ENCODE measurements around the gene TRAF1. TPM values are rescaled to one million over a fixed set of nuclear protein-coding genes. Genes with fewer than 3 reads are reported as not detected.
A peak's percentile ranks its signal among the peaks of the same experiment; 100 is the strongest.
"Not testable (repeated sequence)": the region's sequence is repeated elsewhere in the genome, so short reads cannot be mapped to it uniquely, and the experiment has no call there.

TRAF1 gene
- total RNA-seq: 1 to 10 TPM; 1.5 to 3.1 TPM

GRCh38 chr9:120926397-120926928, at the start of gene TRAF1:
TRAF1 (minus strand) TSS chr9:120926796; CDS start chr9:120926075, 721 bp downstream.
- H3K36me3 ChIP-seq: no peaks in the 10 kb centered on the region
- DNase-seq: no peak
- H3K27me3 ChIP-seq: no peaks in the 10 kb centered on the region
- TF ChIP-seq, protein P1, sequence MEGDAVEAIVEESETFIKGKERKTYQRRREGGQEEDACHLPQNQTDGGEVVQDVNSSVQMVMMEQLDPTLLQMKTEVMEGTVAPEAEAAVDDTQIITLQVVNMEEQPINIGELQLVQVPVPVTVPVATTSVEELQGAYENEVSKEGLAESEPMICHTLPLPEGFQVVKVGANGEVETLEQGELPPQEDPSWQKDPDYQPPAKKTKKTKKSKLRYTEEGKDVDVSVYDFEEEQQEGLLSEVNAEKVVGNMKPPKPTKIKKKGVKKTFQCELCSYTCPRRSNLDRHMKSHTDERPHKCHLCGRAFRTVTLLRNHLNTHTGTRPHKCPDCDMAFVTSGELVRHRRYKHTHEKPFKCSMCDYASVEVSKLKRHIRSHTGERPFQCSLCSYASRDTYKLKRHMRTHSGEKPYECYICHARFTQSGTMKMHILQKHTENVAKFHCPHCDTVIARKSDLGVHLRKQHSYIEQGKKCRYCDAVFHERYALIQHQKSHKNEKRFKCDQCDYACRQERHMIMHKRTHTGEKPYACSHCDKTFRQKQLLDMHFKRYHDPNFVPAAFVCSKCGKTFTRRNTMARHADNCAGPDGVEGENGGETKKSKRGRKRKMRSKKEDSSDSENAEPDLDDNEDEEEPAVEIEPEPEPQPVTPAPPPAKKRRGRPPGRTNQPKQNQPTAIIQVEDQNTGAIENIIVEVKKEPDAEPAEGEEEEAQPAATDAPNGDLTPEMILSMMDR (IDR thresholded peaks at IDR 0.05): no peak
- peak within 1 kb of the TSS; percentile 40 to 79 for H3K9ac ChIP-seq (ENCODE audit: low read depth in 2 of 2, low read length in 2 of 2)
- H3K27ac ChIP-seq: peak within 1 kb of the TSS; percentile 78
- intact Hi-C loops (cut with DNase I): loop anchor here (5.0 kb wide), 1 partner anchor 49 kb away; the partner anchor contains the start of gene PHF19
- no peaks in the 10 kb centered on the region for H3K9me3 ChIP-seq
- peak within 1 kb of the TSS; percentile 8 for H3K4me3 ChIP-seq
- no peaks in the 10 kb centered on the region for H3K4me1 ChIP-seq

GRCh38 chr9:120974921-120975320, 48.3 kb upstream of the TRAF1 start:
- H3K9ac ChIP-seq (ENCODE audit: low read depth in 2 of 2, low read length in 2 of 2): no peak overlapping the region
- intact Hi-C loops (cut with DNase I): no loop called here
- no peak overlapping the region for H3K4me3 ChIP-seq
- no peak overlapping the region for H3K27ac ChIP-seq
- H3K27me3 ChIP-seq: no peaks in the 10 kb centered on the region
- no peaks in the 10 kb centered on the region for H3K9me3 ChIP-seq
- no peak for DNase-seq
- no peaks in the 10 kb centered on the region for H3K36me3 ChIP-seq
- TF ChIP-seq, protein P1 (IDR thresholded peaks at IDR 0.05): no peak
- no peaks in the 10 kb centered on the region for H3K4me1 ChIP-seq

DNA sequence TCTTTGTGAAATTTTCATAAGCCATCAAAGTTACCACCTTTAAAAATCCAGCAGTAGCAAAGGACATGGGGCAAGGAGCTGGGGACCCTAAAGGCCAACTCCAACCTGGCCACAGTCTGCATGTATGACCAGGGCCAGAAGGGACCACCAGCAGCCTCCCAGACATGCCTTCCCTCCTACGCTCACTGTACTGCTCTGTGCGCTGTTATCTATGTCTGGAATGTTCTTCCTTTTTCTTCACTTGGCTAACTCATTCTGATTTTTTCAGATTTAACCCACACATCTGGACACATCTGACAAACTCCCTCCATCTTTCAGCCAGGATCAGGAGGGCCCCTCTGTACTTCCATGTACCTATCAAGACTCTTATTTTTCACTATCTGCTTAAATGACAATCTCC, 47.6 kb upstream of the TRAF1 start:
- H3K9ac ChIP-seq (ENCODE audit: low read depth in 2 of 2, low read length in 2 of 2): no peak overlapping the region
- no peaks in the 10 kb centered on the region for H3K4me1 ChIP-seq
- DNase-seq: no peak
- H3K27ac ChIP-seq: no peak overlapping the region
- no peaks in the 10 kb centered on the region for H3K36me3 ChIP-seq
- TF ChIP-seq, protein P1 (IDR thresholded peaks at IDR 0.05): no peak
- intact Hi-C loops (cut with DNase I): no loop called here
- no peaks in the 10 kb centered on the region for H3K27me3 ChIP-seq
- no peaks in the 10 kb centered on the region for H3K9me3 ChIP-seq
- no peak overlapping the region for H3K4me3 ChIP-seq

- TF ChIP-seq, protein P1 (IDR thresholded peaks at IDR 0.05): no peak
- intact Hi-C loops (cut with DNase I): no loop called here
These were observed 45.3 kb upstream of the TRAF1 start for GRCh38 chr9:120971938-120972337.

DNA sequence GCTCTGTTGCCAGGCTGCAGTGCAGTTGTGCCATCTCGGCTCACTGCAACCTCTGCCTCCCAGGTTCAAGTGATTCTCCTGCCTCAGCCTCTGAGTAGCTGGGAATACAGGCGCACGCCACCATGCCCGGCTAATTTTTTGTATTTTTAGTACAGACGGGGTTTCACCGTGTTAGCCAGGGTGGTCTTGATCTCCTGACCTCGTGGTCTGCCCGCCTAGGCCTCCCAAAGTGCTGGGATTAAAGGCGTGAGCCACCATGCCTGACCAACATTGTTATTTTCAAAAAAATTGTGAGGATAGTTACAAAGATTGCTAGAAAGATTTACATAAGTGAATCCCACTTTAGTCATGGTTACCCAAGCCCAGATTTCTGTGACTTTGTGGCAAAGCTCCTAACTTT, 44.9 kb upstream of the TRAF1 start:
- DNase-seq; H3K27ac ChIP-seq; H3K4me1 ChIP-seq; intact Hi-C loops (cut with DNase I); H3K9me3 ChIP-seq; H3K27me3 ChIP-seq; H3K36me3 ChIP-seq; H3K4me3 ChIP-seq; H3K9ac ChIP-seq (ENCODE audit: low read depth in 2 of 2, low read length in 2 of 2): not testable (repeated sequence)

More at GRCh38 chr9:120971938-120972337, 45.3 kb upstream of the TRAF1 start:
- Histone ChIP-seq H3K9me3 (no peaks in the 10 kb centered on the region), H3K9ac (ENCODE audit: low read depth in 2 of 2, low read length in 2 of 2) (no peak overlapping the region), H3K27me3 (no peaks in the 10 kb centered on the region), H3K27ac (no peak overlapping the region), H3K4me1 (no peaks in the 10 kb centered on the region), H3K36me3 (no peaks in the 10 kb centered on the region), H3K4me3 (no peak overlapping the region)
- no peak for DNase-seq

- DNase-seq: no peak
- Histone ChIP-seq H3K4me3 (no peak overlapping the region), H3K9ac (ENCODE audit: low read depth in 2 of 2, low read length in 2 of 2) (no peak overlapping the region), H3K4me1 (no peaks in the 10 kb centered on the region), H3K36me3 (no peaks in the 10 kb centered on the region), H3K9me3 (no peaks in the 10 kb centered on the region), H3K27me3 (no peaks in the 10 kb centered on the region), H3K27ac (no peak overlapping the region)
- TF ChIP-seq, protein P1 (IDR thresholded peaks at IDR 0.05): no peak
- intact Hi-C loops (cut with DNase I): no loop called here
These were observed 43.6 kb upstream of the TRAF1 start for GRCh38 chr9:120970244-120970643.

Data from colonic mucosa (tissue), 4 donors.